ENCODE data around the gene LAMA5.

DNA sequence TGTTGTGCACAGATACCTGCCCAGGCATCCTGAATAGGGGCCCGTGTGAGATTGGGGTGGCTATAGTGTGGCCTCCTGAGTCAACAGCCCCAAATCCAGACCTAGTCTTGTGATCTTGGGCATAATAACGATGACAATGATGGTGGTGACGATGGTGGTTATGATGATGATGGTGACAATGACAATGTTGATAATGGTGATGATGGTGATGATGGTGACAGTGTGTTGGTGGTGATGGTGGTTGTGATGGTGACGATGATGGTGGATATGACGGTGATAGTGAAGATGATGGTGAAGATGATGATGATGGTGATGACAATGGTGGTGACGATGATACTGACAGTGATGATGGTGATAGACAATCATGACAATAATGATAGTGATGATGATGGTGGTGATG, 14.7 kb upstream of the LAMA5 start:
- TF ChIP-seq CTCF (IDR thresholded peaks at IDR 0.05; ENCODE audit: insufficient read depth, low read length, poor library complexity, severe bottlenecking) (no peak), EZH2phosphoT487 (conservative IDR thresholded peaks at IDR 0.05; ENCODE audit: low read length) (no peak)

All from SU-DHL-6 (cell line).